ENCODE results near the gene ING3.
A peak's percentile ranks its signal among the peaks of the same experiment; 100 is the strongest.
"Not testable (repeated sequence)": the region's sequence is repeated elsewhere in the genome, so short reads cannot be mapped to it uniquely, and the experiment has no call there.

ING3 gene

DNA sequence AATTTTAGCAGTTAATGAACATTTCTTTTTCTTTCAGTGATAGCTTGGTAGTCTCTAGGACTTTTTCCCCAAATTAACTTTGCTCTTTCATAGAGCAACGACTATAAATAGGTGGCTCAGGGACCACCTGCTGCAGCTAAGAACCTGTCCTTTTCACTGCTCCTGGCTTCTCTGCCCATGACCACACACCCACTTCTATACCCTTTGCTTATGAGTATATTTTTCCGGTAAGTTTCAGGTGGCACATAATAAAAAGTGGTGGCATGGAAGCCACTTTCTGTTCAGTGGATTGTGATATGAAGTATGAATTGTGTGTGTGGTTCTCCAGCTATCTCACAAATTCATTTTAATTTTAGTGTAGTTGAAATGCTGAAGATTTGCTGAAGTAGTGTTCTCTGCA is 1.2 kb downstream of the ING3 start:
- DNase-seq: no peak

DNA sequence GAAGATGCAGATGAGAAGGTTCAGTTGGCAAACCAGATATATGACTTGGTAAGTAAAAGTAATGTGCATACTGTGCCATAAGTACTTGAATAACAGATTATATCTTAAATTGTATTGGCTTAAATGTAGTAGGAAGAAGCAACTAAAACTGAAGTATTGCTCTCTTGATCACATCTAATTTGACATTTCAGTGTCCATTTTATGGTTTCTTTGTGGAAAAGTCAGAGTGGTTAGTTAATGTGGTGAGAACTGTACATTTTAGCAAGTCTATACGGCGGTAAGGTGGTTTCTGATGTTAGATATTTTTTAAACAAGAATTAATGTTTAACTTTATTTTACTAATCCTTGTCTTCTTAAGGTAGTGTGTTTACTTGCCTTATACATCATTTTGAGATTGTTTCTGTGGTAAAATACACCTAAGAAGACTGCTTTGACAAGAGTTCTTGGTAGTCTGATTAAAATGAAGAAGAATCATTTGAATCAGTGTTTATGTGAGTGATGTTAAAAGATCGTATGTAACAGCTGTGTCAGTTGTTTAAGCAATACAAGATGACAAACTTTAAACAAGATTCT is 5.1 kb downstream of the ING3 start:
- no peak for DNase-seq

DNA sequence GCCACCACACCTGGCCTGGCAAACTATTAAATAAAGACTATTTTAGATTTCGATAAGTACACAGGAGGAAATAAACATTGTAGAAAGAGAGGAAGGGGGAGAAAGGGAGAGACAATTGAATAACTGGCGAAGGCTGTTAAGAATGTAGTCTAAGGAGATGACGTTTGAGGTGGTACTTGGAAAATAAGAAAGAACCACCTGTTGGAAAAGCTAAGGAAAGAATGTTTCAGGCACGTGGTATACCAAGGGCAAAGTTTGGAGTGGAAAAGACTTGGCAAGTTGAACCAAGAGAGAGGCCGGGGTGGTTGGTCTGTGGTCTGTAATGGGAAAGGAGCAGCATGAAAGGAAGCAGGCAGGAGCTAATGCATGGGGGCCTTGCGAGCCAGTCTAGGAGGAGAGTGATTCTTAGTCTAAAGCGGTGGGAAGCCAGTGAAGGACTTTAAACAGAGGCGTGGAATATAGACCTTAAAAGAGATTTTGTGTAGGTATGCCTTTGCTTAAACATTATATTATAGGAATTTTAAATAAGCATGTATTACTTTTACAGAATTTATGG is 9.4 kb downstream of the ING3 start:
- no peak for DNase-seq

- no peak for DNase-seq
These were observed 10.1 kb downstream of the ING3 start for GRCh38 chr7:120960714-120961113.

- DNase-seq: no peak
These were observed 11.1 kb downstream of the ING3 start for GRCh38 chr7:120961638-120962173.

DNA sequence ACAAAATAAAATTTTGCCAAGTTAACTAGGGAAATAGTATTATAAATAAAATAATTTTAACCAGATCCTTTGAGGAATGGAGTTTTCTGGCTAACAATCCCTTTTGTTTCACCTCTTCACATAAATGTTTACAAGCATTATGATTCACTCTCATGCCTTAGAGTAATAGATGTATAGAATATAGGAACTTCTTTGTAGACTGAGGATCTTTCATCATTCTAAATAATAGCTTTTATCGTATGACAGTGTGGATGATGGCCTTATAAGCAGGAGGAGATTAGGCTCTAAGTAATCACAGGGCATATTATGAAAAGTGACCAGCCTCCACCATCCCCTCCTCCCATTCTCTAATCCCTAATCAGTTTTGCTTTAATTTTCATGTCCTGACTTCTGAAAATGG is 13.5 kb downstream of the ING3 start:
- no peak for DNase-seq

DNA sequence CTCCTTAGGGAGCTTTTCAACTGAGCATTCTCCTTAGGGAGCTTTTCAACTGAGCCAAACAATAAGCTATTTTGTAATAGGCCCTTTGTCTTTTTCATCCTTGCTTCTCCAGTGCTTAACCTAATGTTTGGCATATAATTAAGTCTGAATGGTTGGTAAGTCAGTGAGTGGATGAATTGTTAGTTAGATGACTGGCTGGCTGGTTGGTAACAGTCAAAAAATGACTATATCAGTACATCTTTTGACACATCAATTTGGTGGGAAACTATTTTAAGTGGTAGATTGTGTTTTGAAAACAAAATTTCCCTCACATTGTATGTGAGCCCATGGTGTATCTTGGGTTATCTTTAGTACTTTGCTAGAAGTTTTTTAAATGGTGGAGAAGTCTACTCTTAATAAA is 16.4 kb downstream of the ING3 start:
- no peak for DNase-seq

GRCh38 chr7:120973849-120974248 is 23.3 kb downstream of the ING3 start:
- DNase-seq: no peak

- DNase-seq: no peak
These were observed 29.4 kb downstream of the ING3 start for GRCh38 chr7:120979765-120980499.

- DNase-seq: no peak
These were observed 30.5 kb downstream of the ING3 start for GRCh38 chr7:120981117-120981516.

- no peak for DNase-seq
These were observed 31.5 kb downstream of the ING3 start for GRCh38 chr7:120981888-120982615.

DNA sequence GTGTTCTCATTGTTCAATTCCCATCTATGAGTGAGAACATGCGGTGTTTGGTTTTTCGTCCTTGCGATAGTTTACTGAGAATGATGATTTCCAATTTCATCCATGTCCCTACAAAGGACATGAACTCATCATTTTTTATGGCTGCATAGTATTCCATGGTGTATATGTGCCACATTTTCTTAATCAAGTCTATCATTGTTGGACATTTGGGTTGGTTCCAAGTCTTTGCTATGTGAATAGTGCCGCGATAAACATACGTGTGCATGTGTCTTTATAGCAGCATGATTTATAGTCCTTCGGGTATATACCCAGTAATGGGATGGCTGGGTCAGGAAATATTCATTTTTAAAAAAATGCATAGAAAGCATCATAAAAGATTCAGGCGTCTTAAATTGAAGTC is 33.0 kb downstream of the ING3 start:
- not testable (repeated sequence) for DNase-seq

- DNase-seq: no peak
These were observed 33.8 kb downstream of the ING3 start for GRCh38 chr7:120984406-120984805.

DNA sequence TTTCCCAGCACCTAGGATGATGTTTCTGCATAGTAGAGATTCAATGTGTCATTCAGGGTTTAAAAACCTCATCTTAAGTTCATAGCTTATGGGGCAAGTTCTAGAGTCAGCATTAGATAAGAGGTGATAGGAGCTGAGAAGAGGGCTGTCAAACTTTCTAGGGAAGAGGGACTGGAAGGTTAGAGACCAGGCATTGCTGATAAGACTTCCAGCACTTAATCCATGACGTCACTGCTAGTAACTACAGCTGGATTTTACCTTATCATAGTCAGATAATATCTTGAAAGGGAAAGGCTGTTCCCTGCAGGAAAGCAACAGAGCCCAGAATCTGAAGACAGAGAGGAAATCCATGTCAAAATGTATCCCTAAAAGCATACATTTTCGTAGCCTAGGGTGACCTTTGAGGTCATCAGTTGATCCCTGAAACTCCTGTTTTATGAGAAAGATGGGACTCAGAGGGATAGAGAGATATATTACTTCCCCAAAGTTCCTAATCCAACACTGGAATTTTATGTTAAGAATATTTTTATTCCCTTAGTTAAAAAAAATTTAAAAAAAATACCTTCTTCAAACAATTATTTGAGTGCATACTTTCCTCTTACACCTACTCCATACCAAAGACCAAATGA is 34.7 kb downstream of the ING3 start:
- no peak for DNase-seq

- no peak for DNase-seq
These were observed 35.3 kb downstream of the ING3 start for GRCh38 chr7:120985839-120986238.

DNA sequence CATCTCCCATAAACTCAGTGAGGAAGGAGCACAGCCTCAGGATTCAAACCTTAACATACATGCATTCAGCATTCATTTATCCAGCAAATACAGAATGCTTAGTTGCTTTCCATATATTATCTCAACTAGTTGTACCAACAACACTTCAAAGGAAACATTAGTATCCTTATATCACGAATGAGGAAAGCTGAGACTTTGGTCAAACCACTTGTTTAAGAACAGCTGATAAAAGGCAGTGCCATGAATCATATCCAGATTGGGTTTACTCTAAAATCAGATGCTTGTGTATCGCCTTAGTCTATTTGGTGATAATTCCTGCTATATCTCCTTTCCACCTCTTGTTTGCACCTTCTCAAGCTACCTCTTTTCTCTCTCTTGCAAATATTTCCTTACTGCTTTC is 36.1 kb downstream of the ING3 start:
- no peak for DNase-seq

DNA sequence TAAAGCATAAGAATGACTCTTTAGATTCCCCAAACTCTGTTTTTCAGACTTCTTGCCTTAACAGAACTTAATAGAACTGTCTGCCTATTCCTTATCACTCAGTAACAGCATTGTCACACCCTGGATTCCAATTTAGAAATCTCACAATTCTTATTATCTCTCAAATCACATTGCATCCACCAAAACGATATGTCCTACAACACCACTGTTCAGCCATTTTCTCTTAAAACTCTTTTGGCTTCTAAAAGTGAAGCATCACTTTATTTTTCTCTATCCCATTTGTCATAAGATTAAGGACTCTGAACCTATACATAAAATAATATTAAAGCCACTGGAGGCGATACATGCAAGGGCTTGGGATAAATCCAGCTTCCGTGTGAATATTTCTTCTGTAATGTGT is 36.7 kb downstream of the ING3 start:
- no peak for DNase-seq

DNA sequence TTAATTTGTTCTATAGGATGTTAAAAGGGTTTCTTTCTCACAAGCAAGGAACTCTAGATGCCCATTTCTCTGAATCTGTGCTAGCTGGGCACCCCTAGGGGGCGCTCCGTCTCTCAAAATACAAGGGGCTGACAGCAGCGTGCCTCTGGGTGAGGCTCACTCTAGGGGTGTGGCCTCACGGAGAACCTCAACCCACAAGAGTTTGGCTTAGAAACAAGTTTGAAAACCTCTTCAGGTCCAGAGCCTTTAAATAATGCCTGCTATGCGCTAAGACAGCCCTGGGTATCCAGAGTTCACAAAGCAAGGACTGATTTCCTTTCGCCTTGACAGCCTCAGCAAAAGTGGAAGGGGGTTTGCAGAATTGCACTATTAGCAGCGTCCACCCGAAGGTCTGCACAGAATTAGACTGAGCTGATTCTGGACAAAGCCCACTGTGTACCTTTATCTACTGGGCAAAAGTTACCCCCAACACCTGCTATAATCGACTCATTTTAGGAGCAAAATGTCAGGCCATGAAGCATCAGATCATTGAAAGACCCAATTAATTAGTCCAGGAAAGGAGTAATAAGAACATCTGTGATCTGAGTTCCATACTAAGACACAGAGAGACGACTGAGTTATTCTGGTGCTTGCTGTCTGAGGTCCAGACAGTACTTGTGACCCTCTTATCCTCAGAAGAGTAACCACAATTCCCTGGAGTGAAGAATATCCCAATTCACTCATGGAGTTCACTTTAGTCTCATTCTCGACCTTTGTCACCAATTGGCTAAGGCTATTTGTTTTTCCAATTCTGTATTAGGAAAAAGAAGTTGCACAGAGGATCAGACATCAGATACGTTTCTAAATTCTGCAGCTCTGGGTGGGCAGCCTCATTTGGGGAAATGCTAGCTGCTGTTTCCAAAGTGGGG is 37.4 kb downstream of the ING3 start:
- peak; percentile 82 for DNase-seq

DNA sequence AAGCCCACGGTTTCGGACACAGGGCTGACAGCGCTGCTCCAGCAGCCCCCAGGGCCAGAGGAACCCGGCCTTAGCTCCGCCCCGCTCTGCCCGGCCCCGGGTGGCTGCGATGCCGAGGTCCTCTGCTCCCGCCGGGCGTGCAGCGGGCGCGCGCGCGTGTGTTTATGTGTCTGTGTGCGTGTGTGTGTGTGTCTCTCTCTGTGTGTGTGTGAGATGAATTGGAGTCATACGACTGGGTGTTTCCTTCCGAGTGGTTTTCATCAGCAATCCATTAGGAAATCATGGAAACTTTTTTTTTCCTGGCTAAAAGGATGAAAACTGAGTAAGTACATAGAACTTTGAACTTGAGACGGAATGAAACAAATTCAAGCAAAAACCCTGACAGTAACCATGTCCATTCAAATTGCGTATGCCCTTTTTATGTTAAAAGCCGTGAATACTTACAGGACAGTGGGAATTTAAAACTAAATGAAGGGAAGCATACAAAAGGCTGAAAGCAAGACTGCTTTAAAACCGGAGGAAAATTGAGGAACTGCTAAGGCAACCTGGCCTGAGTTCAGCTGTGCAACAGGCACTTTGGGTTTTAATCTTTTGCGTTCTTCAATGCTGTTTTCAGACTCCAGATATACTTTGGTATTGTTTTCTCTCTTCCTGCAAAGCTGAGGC is 38.1 kb downstream of the ING3 start, which contains the start of gene CPED1:
Gene CPED1 (plus strand): TSS at position 121 of the 666 bp plus-strand sequence. CDS start 911 bp downstream, outside the sequence.
- peak; percentile 6 for DNase-seq

- no peak for DNase-seq
These were observed 39.0 kb downstream of the ING3 start for GRCh38 chr7:120989257-120990220.

Data from activated gamma-delta T cell treated with Interleukin-2 at 50 U/mL for 16 hours (primary cell).